MCF 10A (cell line): ENCODE data around the gene ZNF444. TPM values are rescaled to one million over a fixed set of nuclear protein-coding genes. Genes with fewer than 3 reads are reported as not detected.
A peak's percentile ranks its signal among the peaks of the same experiment; 100 is the strongest.

Experiments
- BruUV-seq: library from RNA; stranded (reverse); fragments of 400-500 nt; replicated peaks from 2 replicates; lab custom pipeline; 2021; lab: Mats Ljungman, UMichigan
- CTCF ChIA-PET: fragments of 300-600 bp; sonication (Branson Sonifier 250); formaldehyde crosslinking; extraction: SDS; loops from one replicate; lab custom pipeline; 2021; ENCODE audit warnings: antibody characterized with exemption, inconsistent platforms; lab: Yijun Ruan, JAX
- POLR2A ChIA-PET: fragments of 300-600, 350-650 bp; sonication (Branson Sonifier 250); formaldehyde crosslinking; extraction: SDS; loops from one replicate; lab custom pipeline; 2020; ENCODE audit warnings: antibody characterized with exemption, inconsistent platforms; lab: Yijun Ruan, JAX
- DNase-seq: peaks from one replicate; pipeline ENCODE4 v3.0.0-alpha.2; 2018; ENCODE audit not compliant: unreplicated experiment
- H3K27ac Mint-ChIP-seq: one replicate; pipeline ENCODE4 v1.8.0; 2022; ENCODE audit warnings: mild to moderate bottlenecking, low read depth, mixed read lengths; ENCODE audit not compliant: unreplicated experiment
- H3K27me3 Mint-ChIP-seq: one replicate; pipeline ENCODE4 v1.8.0; 2022; ENCODE audit warnings: mixed read lengths; ENCODE audit not compliant: insufficient read depth, unreplicated experiment
- H3K36me3 Mint-ChIP-seq: one replicate; pipeline ENCODE4 v1.8.0; 2022; ENCODE audit warnings: mild to moderate bottlenecking, moderate library complexity, mixed read lengths; ENCODE audit not compliant: insufficient read depth, unreplicated experiment
- H3K4me1 Mint-ChIP-seq: one replicate; pipeline ENCODE4 v1.8.0; 2022; ENCODE audit warnings: mixed read lengths; ENCODE audit not compliant: insufficient read depth, unreplicated experiment
- H3K4me3 Mint-ChIP-seq: one replicate; pipeline ENCODE4 v1.8.0; 2022; ENCODE audit warnings: mild to moderate bottlenecking, moderate library complexity, mixed read lengths; ENCODE audit not compliant: unreplicated experiment
- H3K9me3 Mint-ChIP-seq: one replicate; pipeline ENCODE4 v1.8.0; 2022; ENCODE audit warnings: mixed read lengths; ENCODE audit not compliant: unreplicated experiment
- intact Hi-C: fragments of 100-400 bp; cut with micrococcal nuclease; formaldehyde crosslinking; loops from 2 replicates; pipeline ENCODE4 v1.14.1; 2022
- total RNA-seq: library from RNA; stranded (reverse); gene quantifications from 2 replicates; pipeline ENCODE4 v1.2.3, GENCODE V29; 2022
- TF ChIP-seq, protein P1 (sequence below): fragments of 200-600 bp; IDR thresholded peaks from one replicate; pipeline ENCODE4 v1.8.0; 2022; ENCODE audit warnings: antibody characterized with exemption, mild to moderate bottlenecking; ENCODE audit not compliant: unreplicated experiment

The ZNF444 gene
- total RNA-seq, 1 experiment from 2014 or later = 26.6 TPM

DNA sequence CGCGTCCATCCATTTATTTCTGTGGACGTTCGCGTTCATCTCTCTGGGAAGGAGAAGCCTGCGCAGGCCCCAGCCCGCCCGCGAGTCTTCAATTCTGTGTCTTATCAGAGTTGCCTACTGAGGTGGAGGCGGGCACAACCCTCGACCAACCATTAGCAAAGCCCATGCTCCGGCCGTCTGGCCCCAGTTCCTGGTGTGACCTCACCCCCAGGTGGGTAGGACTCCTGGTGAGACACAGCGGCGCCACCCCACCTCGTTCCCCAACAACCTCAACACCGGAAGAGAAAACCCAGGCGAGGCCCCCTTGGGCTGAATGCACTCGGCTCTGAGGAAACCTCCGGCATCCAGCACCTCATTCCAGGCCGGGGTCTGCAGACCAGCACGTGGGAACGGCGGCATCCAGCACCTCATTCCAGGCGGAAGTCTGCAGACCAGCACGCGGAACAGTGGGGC is 34.7 kb upstream of the ZNF444 start:
- TF ChIP-seq, protein P1, sequence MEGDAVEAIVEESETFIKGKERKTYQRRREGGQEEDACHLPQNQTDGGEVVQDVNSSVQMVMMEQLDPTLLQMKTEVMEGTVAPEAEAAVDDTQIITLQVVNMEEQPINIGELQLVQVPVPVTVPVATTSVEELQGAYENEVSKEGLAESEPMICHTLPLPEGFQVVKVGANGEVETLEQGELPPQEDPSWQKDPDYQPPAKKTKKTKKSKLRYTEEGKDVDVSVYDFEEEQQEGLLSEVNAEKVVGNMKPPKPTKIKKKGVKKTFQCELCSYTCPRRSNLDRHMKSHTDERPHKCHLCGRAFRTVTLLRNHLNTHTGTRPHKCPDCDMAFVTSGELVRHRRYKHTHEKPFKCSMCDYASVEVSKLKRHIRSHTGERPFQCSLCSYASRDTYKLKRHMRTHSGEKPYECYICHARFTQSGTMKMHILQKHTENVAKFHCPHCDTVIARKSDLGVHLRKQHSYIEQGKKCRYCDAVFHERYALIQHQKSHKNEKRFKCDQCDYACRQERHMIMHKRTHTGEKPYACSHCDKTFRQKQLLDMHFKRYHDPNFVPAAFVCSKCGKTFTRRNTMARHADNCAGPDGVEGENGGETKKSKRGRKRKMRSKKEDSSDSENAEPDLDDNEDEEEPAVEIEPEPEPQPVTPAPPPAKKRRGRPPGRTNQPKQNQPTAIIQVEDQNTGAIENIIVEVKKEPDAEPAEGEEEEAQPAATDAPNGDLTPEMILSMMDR = no peak
- H3K4me3 Mint-ChIP-seq = no peak overlapping the region
- POLR2A ChIA-PET = interaction anchor here (0.6 kb wide), 1 partner anchor 146 kb away, joined by 3 read pairs; no protein-coding TSS in a partner anchor
- intact Hi-C loops = no loop called here
- no peaks in the 10 kb centered on the region for H3K27me3 Mint-ChIP-seq
- peaks cover 7% of the 10 kb centered on the region for H3K4me1 Mint-ChIP-seq
- BruUV-seq = no TSS peak
- H3K36me3 Mint-ChIP-seq = peaks cover 20% of the 10 kb centered on the region
- CTCF ChIA-PET = interaction anchor here (0.6 to 2.3 kb wide), 3 partner anchors 10 to 147 kb away, joined by 3 to 18 read pairs (median 3); no protein-coding TSS in a partner anchor
- H3K9me3 Mint-ChIP-seq = no peaks in the 10 kb centered on the region
- DNase-seq = no peak
- peak overlapping the region; percentile 67 for H3K27ac Mint-ChIP-seq

DNA sequence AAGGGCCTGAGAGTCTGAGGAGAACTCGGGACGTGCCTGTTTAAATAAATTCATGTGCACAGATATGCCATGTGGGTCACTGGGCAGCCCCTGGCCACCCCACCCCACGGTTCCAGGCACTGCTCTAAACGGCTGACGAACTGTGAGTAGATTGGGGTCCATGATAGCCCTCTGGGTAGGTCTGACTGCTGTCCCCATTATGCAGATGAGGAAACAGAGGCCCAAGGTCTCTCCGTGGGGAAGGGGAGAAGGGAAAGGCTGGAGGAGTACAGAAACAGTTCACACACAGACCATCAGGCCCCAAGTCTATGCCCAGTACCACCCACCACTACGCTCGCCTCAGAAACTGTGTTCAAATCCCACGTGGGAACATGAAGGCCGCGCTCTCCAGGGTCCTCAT is 34.1 kb upstream of the ZNF444 start:
- intact Hi-C loops = no loop called here
- H3K27ac Mint-ChIP-seq = peak overlapping the region; percentile 23
- no TSS peak for BruUV-seq
- H3K4me1 Mint-ChIP-seq = peaks cover 7% of the 10 kb centered on the region
- CTCF ChIA-PET = interaction anchor here (0.6 kb wide), 1 partner anchor 17 kb away, joined by 3 read pairs; no protein-coding TSS in a partner anchor
- TF ChIP-seq, protein P1 = no peak
- DNase-seq = no peak
- POLR2A ChIA-PET = no interaction called here
- H3K27me3 Mint-ChIP-seq = no peaks in the 10 kb centered on the region
- no peak overlapping the region for H3K4me3 Mint-ChIP-seq
- no peaks in the 10 kb centered on the region for H3K9me3 Mint-ChIP-seq
- H3K36me3 Mint-ChIP-seq = peaks cover 17% of the 10 kb centered on the region

DNA sequence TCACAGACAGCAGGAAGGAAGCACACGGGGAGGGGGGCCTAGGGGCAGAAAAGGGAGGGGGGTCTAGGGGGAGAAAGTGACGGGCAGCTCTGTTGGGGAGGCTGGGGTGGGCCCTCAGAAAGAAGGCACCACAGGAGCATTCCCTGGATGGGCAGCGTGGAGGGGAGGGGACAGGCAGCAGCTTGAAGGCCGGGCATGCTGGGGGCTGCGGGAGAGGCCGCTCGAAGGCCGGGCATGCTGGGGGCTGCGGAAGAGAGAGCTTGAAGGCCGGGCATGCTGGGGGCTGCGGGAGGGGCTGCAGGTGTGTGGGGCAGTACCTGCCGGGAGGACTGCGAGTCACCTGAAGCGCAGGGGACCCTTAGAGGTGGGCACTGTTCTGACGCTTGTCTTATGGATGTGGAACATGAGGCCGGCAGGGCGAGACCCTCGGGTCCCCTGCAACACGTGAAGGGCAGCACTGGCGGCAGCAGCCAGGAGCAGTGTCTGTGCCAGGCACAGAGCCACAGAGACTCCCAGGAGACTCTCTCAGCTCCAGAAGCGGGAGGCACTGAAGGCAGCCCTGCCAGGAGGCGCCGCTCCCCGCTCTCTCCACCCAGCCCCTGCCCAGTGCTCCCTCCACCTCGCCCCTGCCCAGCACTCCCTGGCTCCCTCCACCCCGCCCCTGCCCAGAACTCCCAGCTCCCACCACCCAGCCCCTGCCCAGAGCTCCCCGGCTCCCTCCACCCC is 33.3 kb upstream of the ZNF444 start:
- DNase-seq = no peak
- no TSS peak for BruUV-seq
- POLR2A ChIA-PET = no interaction called here
- Mint-ChIP-seq H3K4me1 (peaks cover 12% of the 10 kb centered on the region), H3K27ac (peak overlapping the region; percentile 61), H3K27me3 (no peaks in the 10 kb centered on the region), H3K9me3 (no peaks in the 10 kb centered on the region), H3K4me3 (no peak overlapping the region), H3K36me3 (peaks cover 17% of the 10 kb centered on the region)
- CTCF ChIA-PET = interaction anchor here (1.1 to 1.3 kb wide), 2 partner anchors 23 to 32 kb away, joined by 3 to 6 read pairs; no protein-coding TSS in a partner anchor
- TF ChIP-seq, protein P1 = no peak
- intact Hi-C loops = no loop called here

DNA sequence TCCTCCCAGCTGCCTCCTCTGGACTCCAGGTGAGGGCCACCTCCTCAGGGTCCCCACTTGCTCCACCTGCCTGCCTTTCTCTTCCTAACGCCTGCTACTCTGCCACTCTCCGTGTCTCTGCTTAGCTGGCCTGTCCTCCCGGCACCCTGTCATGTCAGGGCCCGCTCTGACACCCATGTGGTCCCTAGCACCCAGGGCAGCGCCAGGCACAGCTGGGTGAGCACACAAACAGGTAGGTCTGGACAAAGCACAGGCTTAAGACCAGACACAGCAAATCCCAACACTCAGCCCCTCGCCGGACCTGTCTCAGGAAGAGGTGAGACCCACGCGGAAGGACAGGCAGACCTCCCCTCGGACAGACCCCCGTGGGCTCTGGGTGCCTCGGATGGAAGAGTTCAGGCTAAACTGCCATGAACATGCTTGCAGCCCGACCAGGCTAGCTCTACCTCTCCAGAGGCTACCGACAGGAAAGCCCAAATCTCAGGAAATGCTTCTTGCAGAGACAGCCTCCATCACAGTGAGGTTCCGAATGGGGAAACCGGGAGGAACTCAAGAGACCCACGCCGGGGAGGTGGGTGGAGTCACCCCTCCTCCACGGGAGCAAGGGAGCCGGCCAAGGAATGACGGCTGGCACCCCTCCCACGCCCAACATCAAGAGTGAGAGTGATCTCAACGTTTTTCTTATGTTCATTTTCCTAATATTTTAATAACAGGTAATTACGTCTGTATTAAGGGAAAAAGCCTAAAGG is 32.5 kb upstream of the ZNF444 start:
- CTCF ChIA-PET = interaction anchor here (1.1 to 1.3 kb wide), 2 partner anchors 23 to 33 kb away, joined by 3 to 6 read pairs; no protein-coding TSS in a partner anchor
- Mint-ChIP-seq H3K4me1 (peaks cover 15% of the 10 kb centered on the region), H3K9me3 (no peaks in the 10 kb centered on the region), H3K27ac (peak overlapping the region; percentile 61), H3K4me3 (no peak overlapping the region), H3K27me3 (no peaks in the 10 kb centered on the region), H3K36me3 (peaks cover 12% of the 10 kb centered on the region)
- POLR2A ChIA-PET = no interaction called here
- DNase-seq = no peak
- intact Hi-C loops = no loop called here
- TF ChIP-seq, protein P1 = no peak
- BruUV-seq = no TSS peak
